Psoas muscle (tissue), 8 donors: ENCODE results near the gene MAPT. TPM values are rescaled to one million over a fixed set of nuclear protein-coding genes. Genes with fewer than 3 reads are reported as not detected.

Experiments used
- ATAC-seq, 4 donors: fragments of 200-7000 bp; cut with Tn5 transposase; one replicate each; pipeline ENCODE4 v1.9.1; 2020; ENCODE audit warnings: moderate library complexity in 3 of 4, mild to moderate bottlenecking in 2 of 4
- DNase-seq, 2 donors: peaks; one replicate each; pipeline ENCODE4 v3.0.0-alpha.2; 2020
- H3K27ac ChIP-seq: fragments of 200-600 bp; one replicate; pipeline ENCODE4 v1.8.0; 2022
- H3K27me3 ChIP-seq, 3 donors: fragments of 200-600 bp in 1 of 3; one replicate each; pipeline versions ENCODE4 v1.6.1 to v1.8.0; 2013 to 2022; ENCODE audit warnings: low read length in 2 of 3, mild to moderate bottlenecking in 2 of 3, moderate library complexity in 1 of 3; ENCODE audit not compliant: insufficient read depth in 3 of 3
- H3K36me3 ChIP-seq, 2 donors: fragments of 200-600 bp in 1 of 2; one replicate each; pipeline versions ENCODE4 v1.6.1 to v1.8.0; 2013 to 2022; ENCODE audit warnings: low read depth in 1 of 2, mild to moderate bottlenecking in 1 of 2, moderate library complexity in 1 of 2; ENCODE audit not compliant: insufficient read depth in 1 of 2
- H3K4me1 ChIP-seq: fragments of 200-600 bp; one replicate; pipeline ENCODE4 v1.8.0; 2022
- H3K4me3 ChIP-seq: fragments of 200-600 bp; one replicate; pipeline ENCODE4 v1.8.0; 2022; ENCODE audit warnings: mild to moderate bottlenecking
- H3K9me3 ChIP-seq: fragments of 200-600 bp; one replicate; pipeline ENCODE4 v1.8.0; 2022
- CTCF ChIP-seq: fragments of 200-600 bp; IDR thresholded peaks from one replicate; pipeline ENCODE4 v1.8.0; 2022; ENCODE audit warnings: antibody characterized with exemption
- WGBS, 3 donors: extraction: QIAGEN DNeasy Blood & Tissue Kit; methylation state at CpG; one replicate each; pipeline versions ENCODE4 v1.1.6 to v1.1.7; 2013; 5-methylcytosine and 5-hydroxymethylcytosine counted together
- intact Hi-C, 2 donors: fragments of 100-400 bp; cut with DNase I; formaldehyde crosslinking; loops; one replicate each; pipeline versions ENCODE4 v1.11.0 to v1.14.2; 2022
- polyA plus RNA-seq, 3 donors: library from polyadenylated mRNA; stranded (reverse); fragments of 200-250 nt; gene quantifications; one replicate each; pipeline ENCODE4 v1.2.3, GENCODE V29; 2013
- total RNA-seq, 4 donors: library from RNA; stranded (reverse); fragmentation: NEBNext Ultra II Directional in 2 of 4; extraction: Animal tissue kit (Norgen Biotek cat#: 25700) in 2 of 4; gene quantifications; one replicate each; pipeline versions ENCODE4 v1.2.1 to v1.2.4, GENCODE V29; 2021 to 2023
- donor health status: healthy with polysubstance abuse.
- donor health status: DM: no; HTN: no; CAD: no; lungs with moderate emphysema.
- donor health status: Bipolar disorder and iron deficiency.
- donor health status: healthy.
- donor health status: DM: yes; HTN: yes; CAD: no.
- donor health status: DM: no; HTN: no; CAD: no.
- donor health status: DM: no; HTN: no; CAD: no.
- donor health status: DM: yes; HTN: yes; CAD: no.

MAPT gene
- total and polyA plus RNA-seq, 7 donors = 16.0 to 253 (median 104) TPM

DNA sequence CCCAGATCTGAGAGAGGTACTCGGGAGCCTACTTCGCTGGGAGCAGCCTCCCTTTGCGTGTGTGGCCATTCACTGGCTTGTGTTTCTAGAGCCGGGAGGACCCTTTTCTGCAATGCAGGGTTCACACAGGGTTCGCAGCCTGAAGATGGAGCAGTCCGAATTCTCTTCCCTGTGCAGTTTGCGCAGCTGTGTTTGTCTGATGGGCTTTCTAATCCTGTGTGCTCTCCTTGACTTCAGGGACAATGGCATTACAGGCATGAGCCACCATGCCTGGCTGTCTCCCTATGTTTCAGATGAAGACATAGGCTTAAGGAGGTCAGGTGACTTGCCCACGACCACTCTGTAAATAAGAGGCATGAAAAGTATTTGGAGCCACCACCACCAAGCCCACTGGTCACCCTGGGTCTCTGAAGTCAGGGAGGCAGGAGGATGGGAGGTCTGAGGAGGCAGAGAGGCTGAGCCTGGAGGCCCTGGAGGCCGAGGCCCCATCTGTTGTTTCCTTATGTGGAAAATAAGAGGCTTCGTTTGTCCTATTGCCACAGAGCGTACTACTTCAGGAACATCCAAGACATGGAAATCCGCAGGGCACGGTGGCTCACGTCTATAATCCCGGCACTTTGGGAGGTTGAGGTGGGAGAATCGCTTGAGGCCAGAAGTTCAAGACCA lies 99.7 kb downstream of the MAPT start:
- H3K36me3 ChIP-seq = peaks cover 0 to 88% of the 10 kb centered on the region in 2 donors
- no peak for DNase-seq
- 86 to 89% (median 87%) methylated on average over 15 to 16 of the region's 16 CpGs for WGBS, 3 donors
- intact Hi-C loops = no loop called here
- H3K4me3 ChIP-seq = no peak overlapping the region
- no peaks in the 10 kb centered on the region for H3K9me3 ChIP-seq
- H3K4me1 ChIP-seq = no peaks in the 10 kb centered on the region
- no peak for TF ChIP-seq CTCF
- no peak for ATAC-seq
- no peaks in the 10 kb centered on the region for H3K27me3 ChIP-seq
- no peak overlapping the region for H3K27ac ChIP-seq

GRCh38 chr17:45994987-45995386 lies 100.6 kb downstream of the MAPT start:
- no peak overlapping the region for H3K27ac ChIP-seq
- 83 to 90% (median 84%) methylated on average over 8 of the region's 8 CpGs for WGBS, 3 donors

DNA sequence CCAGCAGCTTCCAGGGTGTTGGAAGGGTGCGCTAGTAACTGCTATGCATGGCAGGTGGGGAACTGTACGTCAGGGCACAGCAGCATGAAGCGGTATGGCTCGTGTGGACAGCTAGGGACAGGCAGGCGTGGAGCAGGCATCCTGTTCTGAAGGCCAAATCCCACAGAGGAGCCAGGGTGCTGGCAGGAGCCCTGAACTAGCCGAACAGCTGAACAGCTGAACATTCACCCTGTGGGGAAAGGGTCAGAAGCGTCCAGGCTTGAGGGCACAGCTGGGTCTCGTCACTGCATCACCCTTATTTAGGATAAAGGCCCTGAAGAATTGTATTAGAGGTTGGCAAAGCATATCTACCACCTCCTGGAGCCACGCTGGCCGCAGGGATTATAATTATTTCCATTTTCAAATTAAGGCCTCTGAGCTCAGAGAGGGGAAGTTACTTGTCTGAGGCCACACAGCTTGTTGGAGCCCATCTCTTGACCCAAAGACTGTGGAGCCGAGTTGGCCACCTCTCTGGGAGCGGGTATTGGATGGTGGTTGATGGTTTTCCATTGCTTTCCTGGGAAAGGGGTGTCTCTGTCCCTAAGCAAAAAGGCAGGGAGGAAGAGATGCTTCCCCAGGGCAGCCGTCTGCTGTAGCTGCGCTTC lies 101.4 kb downstream of the MAPT start:
- Histone ChIP-seq H3K27me3 (no peaks in the 10 kb centered on the region), H3K4me1 (no peaks in the 10 kb centered on the region), H3K4me3 (no peak overlapping the region), H3K36me3 (peaks cover 0 to 86% of the 10 kb centered on the region in 2 donors), H3K27ac (peak overlapping the region; percentile 16), H3K9me3 (no peaks in the 10 kb centered on the region)
- intact Hi-C loops = no loop called here
- 39 to 54% (median 42%) methylated on average over 14 of the region's 14 CpGs for WGBS, 3 donors
- peak; percentile 69 to 85 (median 78) for ATAC-seq
- peak in 1 of 2 donors; percentile 57 for DNase-seq
- TF ChIP-seq CTCF = no peak

More at GRCh38 chr17:45994987-45995386, 100.6 kb downstream of the MAPT start:
- ATAC-seq (no peak), DNase-seq (no peak)
- Histone ChIP-seq H3K27me3 (no peaks in the 10 kb centered on the region), H3K36me3 (peaks cover 0 to 91% of the 10 kb centered on the region in 2 donors), H3K9me3 (no peaks in the 10 kb centered on the region), H3K4me3 (no peak overlapping the region), H3K4me1 (no peaks in the 10 kb centered on the region)
- intact Hi-C loops = no loop called here
- no peak for TF ChIP-seq CTCF

- no peak for TF ChIP-seq CTCF
- peaks cover 0 to 81% of the 10 kb centered on the region in 2 donors for H3K36me3 ChIP-seq
- WGBS, 3 donors = 77 to 88% (median 82%) methylated on average over 31 of the region's 31 CpGs
- no peaks in the 10 kb centered on the region for H3K4me1 ChIP-seq
- H3K27ac ChIP-seq = peak overlapping the region; percentile 16
- no peaks in the 10 kb centered on the region for H3K9me3 ChIP-seq
- no peaks in the 10 kb centered on the region for H3K27me3 ChIP-seq
- no peak overlapping the region for H3K4me3 ChIP-seq
- no peak for ATAC-seq
- no peak for DNase-seq
- intact Hi-C loops = no loop called here
Measured at GRCh38 chr17:45996282-45996937, 102.1 kb downstream of the MAPT start.
